Nephron (organoid): ENCODE results near the gene METTL25B.
A peak's percentile ranks its signal among the peaks of the same experiment; 100 is the strongest.

Source experiments
- H3K27ac Mint-ChIP-seq, 3 experiments: 2 replicates each; pipeline ENCODE4 v1.8.0; 2020; ENCODE audit warnings: mixed read lengths in 3 of 3, mild to moderate bottlenecking in 2 of 3, moderate library complexity in 1 of 3
- H3K27me3 Mint-ChIP-seq: 2 replicates; pipeline ENCODE4 v1.8.0; 2021; ENCODE audit warnings: low read depth, mild to moderate bottlenecking, moderate library complexity, mixed read lengths
- H3K36me3 Mint-ChIP-seq: 2 replicates; pipeline ENCODE4 v1.8.0; 2020; ENCODE audit warnings: low read depth, mixed read lengths
- H3K4me1 Mint-ChIP-seq: 2 replicates; pipeline ENCODE4 v1.8.0; 2020; ENCODE audit warnings: mixed read lengths
- H3K4me3 Mint-ChIP-seq, 3 experiments: 2 replicates each; pipeline ENCODE4 v1.8.0; 2020; ENCODE audit warnings: mild to moderate bottlenecking in 3 of 3, mixed read lengths in 3 of 3, moderate library complexity in 2 of 3
- H3K9me3 Mint-ChIP-seq: 2 replicates; pipeline ENCODE4 v1.8.0; 2020; ENCODE audit warnings: mixed read lengths
- CTCF ChIP-seq, 3 experiments: fragments of 200-600 bp; sonication (generic); IDR thresholded peaks; one replicate each; pipeline ENCODE4 v1.5.0; 2021; ENCODE audit warnings: antibody characterized with exemption in 3 of 3; ENCODE audit not compliant: unreplicated experiment in 3 of 3

Gene METTL25B

GRCh38 chr1:156765666-156766065 lies 37.4 kb downstream of the METTL25B start:
- Mint-ChIP-seq H3K4me3 (no peak overlapping the region), H3K27ac (no peak overlapping the region)
- no peak for TF ChIP-seq CTCF (IDR thresholded peaks at IDR 0.05; ENCODE audit: unreplicated experiment in 3 of 3)

GRCh38 chr1:156766298-156767100 lies 38.2 kb downstream of the METTL25B start:
- H3K4me3 Mint-ChIP-seq = no peak overlapping the region
- TF ChIP-seq CTCF (IDR thresholded peaks at IDR 0.05; ENCODE audit: unreplicated experiment in 3 of 3) = no peak
- no peaks in the 10 kb centered on the region for H3K9me3 Mint-ChIP-seq
- no peak overlapping the region for H3K27ac Mint-ChIP-seq
- no peaks in the 10 kb centered on the region for H3K27me3 Mint-ChIP-seq
- H3K36me3 Mint-ChIP-seq = peaks cover 16% of the 10 kb centered on the region
- peaks cover 32% of the 10 kb centered on the region for H3K4me1 Mint-ChIP-seq

More at GRCh38 chr1:156765666-156766065, 37.4 kb downstream of the METTL25B start:
- H3K36me3 Mint-ChIP-seq = peaks cover 7% of the 10 kb centered on the region
- H3K9me3 Mint-ChIP-seq = no peaks in the 10 kb centered on the region
- no peaks in the 10 kb centered on the region for H3K27me3 Mint-ChIP-seq
- peaks cover 24% of the 10 kb centered on the region for H3K4me1 Mint-ChIP-seq

- no peaks in the 10 kb centered on the region for H3K27me3 Mint-ChIP-seq
- no peaks in the 10 kb centered on the region for H3K9me3 Mint-ChIP-seq
- no peak within 1 kb of the TSS for H3K4me3 Mint-ChIP-seq
- H3K27ac Mint-ChIP-seq = peak within 1 kb of the TSS in 2 of 3 experiments; percentile 83 to 90
- H3K4me1 Mint-ChIP-seq = peaks cover 35% of the 10 kb centered on the region
- TF ChIP-seq CTCF (IDR thresholded peaks at IDR 0.05; ENCODE audit: unreplicated experiment in 3 of 3) = no peak
- peaks cover 16% of the 10 kb centered on the region for H3K36me3 Mint-ChIP-seq
Observed at GRCh38 chr1:156767101-156767878, 39.0 kb downstream of the METTL25B start, which contains the start of gene PRCC. PRCC (plus strand) TSS chr1:156767535; CDS start chr1:156767772, 237 bp downstream.

- no peaks in the 10 kb centered on the region for H3K27me3 Mint-ChIP-seq
- H3K36me3 Mint-ChIP-seq = peaks cover 16% of the 10 kb centered on the region
- TF ChIP-seq CTCF (IDR thresholded peaks at IDR 0.05; ENCODE audit: unreplicated experiment in 3 of 3) = no peak
- H3K9me3 Mint-ChIP-seq = no peaks in the 10 kb centered on the region
- H3K4me1 Mint-ChIP-seq = peaks cover 43% of the 10 kb centered on the region
- H3K4me3 Mint-ChIP-seq = no peak overlapping the region
- peak overlapping the region in 2 of 3 experiments; percentile 83 to 90 for H3K27ac Mint-ChIP-seq
Observed at GRCh38 chr1:156767879-156768604, 39.8 kb downstream of the METTL25B start.

- TF ChIP-seq CTCF (IDR thresholded peaks at IDR 0.05; ENCODE audit: unreplicated experiment in 3 of 3) = no peak
- Mint-ChIP-seq H3K27ac (peak overlapping the region in 2 of 3 experiments; percentile 83 to 90), H3K9me3 (no peaks in the 10 kb centered on the region), H3K4me3 (no peak overlapping the region), H3K36me3 (peaks cover 20% of the 10 kb centered on the region), H3K27me3 (no peaks in the 10 kb centered on the region), H3K4me1 (peaks cover 50% of the 10 kb centered on the region)
Observed at GRCh38 chr1:156768610-156769295, 40.5 kb downstream of the METTL25B start.
